SK-N-SH (cell line): Measurements from ENCODE around the gene TADA3. TPM values are rescaled to one million over a fixed set of nuclear protein-coding genes. Genes with fewer than 3 reads are reported as not detected.

Experiments used
- CTCF ChIA-PET: fragments of 300-600, 350-600 bp; formaldehyde crosslinking; extraction: SDS; loops from one replicate; lab custom pipeline; 2021; lab: Yijun Ruan, JAX
- POLR2A ChIA-PET: fragments of 350-600 bp; sonication (Branson Sonifier 250); formaldehyde crosslinking; extraction: SDS; loops from one replicate; lab custom pipeline; 2020; ENCODE audit warnings: antibody characterized with exemption, inconsistent platforms; lab: Yijun Ruan, JAX
- DNase-seq: peaks from one replicate; pipeline ENCODE4 v3.0.0; 2012
- H2AFZ ChIP-seq: fragments of 200-600 bp; sonication (generic); 2 replicates; pipeline ENCODE4 v1.8.1; 2016; ENCODE audit warnings: antibody characterized with exemption, mild to moderate bottlenecking, low read depth
- H3F3A ChIP-seq: fragments of 200-600 bp; sonication (generic); replicated peaks from 2 replicates; pipeline ENCODE3; 2016; ENCODE audit warnings: antibody characterized with exemption, mild to moderate bottlenecking; ENCODE audit not compliant: insufficient read depth
- H3K27ac ChIP-seq, 2 experiments: fragments of 200-500 bp in 1 of 2; fragments of 200-600 bp in 1 of 2; sonication (Bioruptor generic) in 1 of 2; sonication (generic), shearing (Covaris generic) in 1 of 2; 2 replicates each; pipeline versions ENCODE4 v1.5.1 to v1.6.1; 2014 to 2016; ENCODE audit warnings: low read depth in 2 of 2, inconsistent platforms in 1 of 2, low read length in 1 of 2, mild to moderate bottlenecking in 1 of 2, mixed read lengths in 1 of 2
- H3K27me3 ChIP-seq: fragments of 200-600 bp; sonication (generic), shearing (Covaris generic); 2 replicates; pipeline ENCODE4 v1.6.1; 2016; ENCODE audit warnings: mixed run types; ENCODE audit not compliant: insufficient read depth
- H3K36me3 ChIP-seq, 2 experiments: fragments of 200-500 bp in 1 of 2; fragments of 200-600 bp in 1 of 2; sonication (Bioruptor generic) in 1 of 2; sonication (generic) in 1 of 2; replicated peaks in 1 of 2; 2 replicates each; pipeline versions ENCODE3 to v1.5.1; 2014 to 2016; ENCODE audit warnings: low read length in 1 of 2, mild to moderate bottlenecking in 1 of 2; ENCODE audit not compliant: insufficient read depth in 2 of 2, control insufficient read depth in 1 of 2
- H3K4me1 ChIP-seq, 2 experiments: fragments of 200-500 bp in 1 of 2; fragments of 200-600 bp in 1 of 2; sonication (Bioruptor generic) in 1 of 2; sonication (generic), shearing (Covaris generic) in 1 of 2; 2 replicates each; pipeline versions ENCODE4 v1.5.1 to v1.6.1; 2014 to 2016; ENCODE audit warnings: low read depth in 1 of 2, low read length in 1 of 2, mixed run types in 1 of 2; ENCODE audit not compliant: insufficient read depth in 2 of 2, control insufficient read depth in 1 of 2
- H3K4me2 ChIP-seq: fragments of 200-600 bp; sonication (generic), shearing (Covaris generic); 2 replicates; pipeline ENCODE4 v1.6.1; 2017; ENCODE audit warnings: mixed run types
- H3K4me3 ChIP-seq, 2 experiments: fragments of 200-500 bp in 1 of 2; fragments of 200-600 bp in 1 of 2; sonication (Bioruptor generic) in 1 of 2; sonication (generic), shearing (Covaris generic) in 1 of 2; 2 replicates each; pipeline versions ENCODE4 v1.5.1 to v1.8.1; 2014 to 2016; ENCODE audit warnings: low read depth in 2 of 2, inconsistent platforms in 1 of 2, low read length in 1 of 2, mild to moderate bottlenecking in 1 of 2, mixed read lengths in 1 of 2, moderate library complexity in 1 of 2
- H3K79me2 ChIP-seq: fragments of 200-600 bp; sonication (generic); 2 replicates; pipeline ENCODE4 v1.8.1; 2017; ENCODE audit warnings: mild to moderate bottlenecking; ENCODE audit not compliant: insufficient read depth
- H3K9ac ChIP-seq: fragments of 200-600 bp; sonication (generic); 2 replicates; pipeline ENCODE4 v1.6.1; 2017; ENCODE audit warnings: mixed run types
- H3K9me2 ChIP-seq: fragments of 200-600 bp; sonication (generic); 2 replicates; pipeline ENCODE4 v1.6.1; 2017; ENCODE audit warnings: mixed run types
- H3K9me3 ChIP-seq: fragments of 200-600 bp; sonication (generic); 2 replicates; pipeline ENCODE4 v1.6.1; 2017; ENCODE audit warnings: mixed run types, mild to moderate bottlenecking, moderate library complexity
- H4K20me1 ChIP-seq: fragments of 200-600 bp; sonication (generic); 2 replicates; pipeline ENCODE4 v1.6.1; 2017; ENCODE audit warnings: mild to moderate bottlenecking, mixed run types; ENCODE audit not compliant: insufficient read depth
- EZH2phosphoT487 ChIP-seq: fragments of 200-600 bp; sonication (generic); IDR thresholded peaks from 2 replicates; pipeline ENCODE4 v1.6.1; 2017; ENCODE audit warnings: low read depth, mixed run types, mild to moderate bottlenecking, antibody characterized with exemption, moderate library complexity, borderline replicate concordance
- FOXJ3 ChIP-seq: sonication (generic); formaldehyde crosslinking; IDR thresholded peaks from 2 replicates; pipeline ENCODE4 v1.5.1; 2020; ENCODE audit warnings: mild to moderate bottlenecking, missing genetic modification reagents
- JUND ChIP-seq: IDR thresholded peaks from 2 replicates; pipeline ENCODE4 v1.4.0; 2012
- MEF2A ChIP-seq: IDR thresholded peaks from 2 replicates; pipeline ENCODE4 v1.4.0; 2012; ENCODE audit warnings: low read depth, borderline replicate concordance
- NFIC ChIP-seq: IDR thresholded peaks from 2 replicates; pipeline ENCODE4 v1.4.0; 2012; ENCODE audit warnings: borderline replicate concordance
- NRF1 ChIP-seq: IDR thresholded peaks from 2 replicates; pipeline ENCODE4 v1.6.1; 2012; ENCODE audit warnings: low read depth, mild to moderate bottlenecking, low read length
- RAD21 ChIP-seq: IDR thresholded peaks from 2 replicates; pipeline ENCODE4 v1.6.1; 2012; ENCODE audit warnings: mild to moderate bottlenecking, low read length
- RCOR1 ChIP-seq: fragments of 150-350 bp; IDR thresholded peaks from 2 replicates; pipeline ENCODE4 v1.6.1; 2017; ENCODE audit warnings: antibody characterized with exemption, low read length
- SIN3A ChIP-seq: IDR thresholded peaks from 2 replicates; pipeline ENCODE4 v1.6.1; 2012; ENCODE audit warnings: low read depth, mild to moderate bottlenecking, low read length, moderate library complexity, borderline replicate concordance
- TAF1 ChIP-seq: IDR thresholded peaks from 2 replicates; pipeline ENCODE4 v1.6.1; 2012; ENCODE audit warnings: low read depth, mild to moderate bottlenecking, low read length, moderate library complexity, borderline replicate concordance
- WGBS: methylation state at CpG from one replicate; pipeline ENCODE4 v1.1.6; 2017; ENCODE audit warnings: low lambda C conversion rate; 5-methylcytosine and 5-hydroxymethylcytosine counted together
- polyA plus RNA-seq, 3 experiments: library from polyadenylated mRNA; depleted of rRNA; stranded (reverse); fragments of >200 nt; gene quantifications; 2 replicates each; pipeline ENCODE4 v1.2.3, GENCODE V29; 2012
- TF ChIP-seq, protein P1 (sequence below): IDR thresholded peaks from 2 replicates; pipeline ENCODE4 v1.4.0; 2012; ENCODE audit warnings: low read depth, borderline replicate concordance
- TF ChIP-seq, protein P2 (sequence below): fragments of 200-600 bp; sonication (generic); IDR thresholded peaks from 2 replicates; pipeline ENCODE4 v1.6.1; 2017; ENCODE audit warnings: antibody characterized with exemption, mild to moderate bottlenecking, moderate library complexity

TADA3 gene
- polyA plus RNA-seq, 1 of the 3 experiments (the other 2 are of a cell fraction), result 102 TPM

DNA sequence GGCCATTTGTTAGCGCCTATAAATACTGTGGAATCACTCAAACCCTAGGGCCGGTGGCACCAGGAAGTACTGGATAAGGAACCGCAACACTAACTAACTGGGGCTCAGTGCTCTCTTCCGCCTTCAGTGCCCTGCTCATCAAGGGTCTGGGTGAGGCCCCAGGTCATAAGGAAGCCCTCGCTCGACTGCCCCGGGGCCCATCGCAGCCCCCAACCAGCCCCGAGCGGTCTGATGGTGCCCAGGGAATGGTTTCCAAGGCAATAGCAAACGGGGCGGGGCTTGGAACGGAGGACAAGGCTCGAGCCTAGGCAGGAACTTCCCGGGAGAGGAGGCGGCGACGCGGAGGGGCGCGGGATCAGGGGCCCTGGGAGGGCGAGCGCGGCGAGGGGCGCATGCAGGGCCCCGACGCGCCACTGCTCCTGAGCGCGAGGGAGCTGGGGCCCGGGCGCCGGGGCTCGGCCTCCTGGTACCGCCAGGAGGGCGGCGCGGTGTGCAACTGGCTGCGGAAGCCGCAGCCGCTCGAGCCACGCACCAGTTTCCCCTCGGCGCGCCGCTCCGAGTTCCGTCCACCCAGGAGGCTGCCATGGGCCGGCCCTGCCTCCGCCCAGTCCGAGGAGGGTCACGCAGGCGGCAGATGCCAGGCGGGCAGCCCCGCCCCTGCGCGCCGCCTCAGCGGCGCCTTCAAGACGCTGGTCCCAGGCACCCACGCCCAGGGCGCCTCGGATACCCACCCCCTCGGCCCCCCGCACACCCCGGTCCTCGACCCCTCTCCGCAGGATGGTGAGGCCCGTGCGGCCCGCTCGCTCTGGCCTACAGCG, 17.6 kb upstream of the TADA3 start, which contains the start of gene TTLL3 (continued):
- TF ChIP-seq, protein P1, sequence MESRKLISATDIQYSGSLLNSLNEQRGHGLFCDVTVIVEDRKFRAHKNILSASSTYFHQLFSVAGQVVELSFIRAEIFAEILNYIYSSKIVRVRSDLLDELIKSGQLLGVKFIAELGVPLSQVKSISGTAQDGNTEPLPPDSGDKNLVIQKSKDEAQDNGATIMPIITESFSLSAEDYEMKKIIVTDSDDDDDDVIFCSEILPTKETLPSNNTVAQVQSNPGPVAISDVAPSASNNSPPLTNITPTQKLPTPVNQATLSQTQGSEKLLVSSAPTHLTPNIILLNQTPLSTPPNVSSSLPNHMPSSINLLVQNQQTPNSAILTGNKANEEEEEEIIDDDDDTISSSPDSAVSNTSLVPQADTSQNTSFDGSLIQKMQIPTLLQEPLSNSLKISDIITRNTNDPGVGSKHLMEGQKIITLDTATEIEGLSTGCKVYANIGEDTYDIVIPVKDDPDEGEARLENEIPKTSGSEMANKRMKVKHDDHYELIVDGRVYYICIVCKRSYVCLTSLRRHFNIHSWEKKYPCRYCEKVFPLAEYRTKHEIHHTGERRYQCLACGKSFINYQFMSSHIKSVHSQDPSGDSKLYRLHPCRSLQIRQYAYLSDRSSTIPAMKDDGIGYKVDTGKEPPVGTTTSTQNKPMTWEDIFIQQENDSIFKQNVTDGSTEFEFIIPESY, result no peak
- TF ChIP-seq TAF1 (peak; percentile 14; the same call in 1 of the 2 replicates), SIN3A (no peak), EZH2phosphoT487 (no peak), NFIC (no peak), JUND (no peak), NRF1 (peak; percentile 23; the same call in 1 of the 2 replicates), FOXJ3 (CRISPR knock-in tag) (no peak), RCOR1 (no peak), MEF2A (no peak)

DNA sequence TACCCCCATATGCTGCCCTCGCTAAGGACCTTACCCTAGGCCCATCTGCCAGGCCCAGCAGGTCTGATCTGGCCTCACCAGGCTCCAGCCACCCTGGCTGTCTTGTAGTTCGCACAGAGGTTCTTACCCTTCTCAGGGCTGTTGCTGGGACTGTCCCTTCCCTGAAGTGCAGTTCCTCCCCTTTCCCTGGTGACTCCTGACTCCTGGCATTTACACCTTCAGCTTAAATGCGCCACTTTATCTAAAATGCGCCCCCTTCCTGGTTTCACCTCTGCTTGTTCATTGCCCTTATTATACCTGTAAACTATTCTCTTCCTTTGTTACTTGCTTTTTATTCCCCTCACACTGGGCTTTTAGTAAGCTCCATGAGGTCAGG, 17.0 kb upstream of the TADA3 start:
- CTCF ChIA-PET, result interaction anchor here (0.6 to 1.7 kb wide), 9 partner anchors 8 to 666 kb away, joined by 3 to 4 read pairs (median 3); no protein-coding TSS in a partner anchor
- Histone ChIP-seq H3F3A (peaks cover 37% of the 10 kb centered on the region), H3K27me3 (no peaks in the 10 kb centered on the region), H3K9ac (peak overlapping the region; percentile 78), H3K4me1 (peaks cover 3 to 20% of the 10 kb centered on the region in 2 experiments; a peak in 1 of 4 replicates), H2AFZ (no peak overlapping the region), H4K20me1 (no peaks in the 10 kb centered on the region), H3K79me2 (0 out of 2 replicates have a peak, but pooled peaks cover under 1% of the 10 kb centered on the region), H3K36me3 (peaks cover 26 to 39% of the 10 kb centered on the region in 2 experiments), H3K27ac (peak overlapping the region; percentile 76 to 85), H3K9me2 (no peaks in the 10 kb centered on the region), H3K4me3 (peak overlapping the region in 1 of 2 experiments; percentile 55; a peak in 2 of 4 replicates), H3K4me2 (peak overlapping the region; percentile 86), H3K9me3 (no peaks in the 10 kb centered on the region)
- DNase-seq, result no peak
- POLR2A ChIA-PET, result no interaction called here
- WGBS, result 95% methylated on average over 4 of the region's 4 CpGs
- no peak for TF ChIP-seq RAD21
- TF ChIP-seq, protein P2, sequence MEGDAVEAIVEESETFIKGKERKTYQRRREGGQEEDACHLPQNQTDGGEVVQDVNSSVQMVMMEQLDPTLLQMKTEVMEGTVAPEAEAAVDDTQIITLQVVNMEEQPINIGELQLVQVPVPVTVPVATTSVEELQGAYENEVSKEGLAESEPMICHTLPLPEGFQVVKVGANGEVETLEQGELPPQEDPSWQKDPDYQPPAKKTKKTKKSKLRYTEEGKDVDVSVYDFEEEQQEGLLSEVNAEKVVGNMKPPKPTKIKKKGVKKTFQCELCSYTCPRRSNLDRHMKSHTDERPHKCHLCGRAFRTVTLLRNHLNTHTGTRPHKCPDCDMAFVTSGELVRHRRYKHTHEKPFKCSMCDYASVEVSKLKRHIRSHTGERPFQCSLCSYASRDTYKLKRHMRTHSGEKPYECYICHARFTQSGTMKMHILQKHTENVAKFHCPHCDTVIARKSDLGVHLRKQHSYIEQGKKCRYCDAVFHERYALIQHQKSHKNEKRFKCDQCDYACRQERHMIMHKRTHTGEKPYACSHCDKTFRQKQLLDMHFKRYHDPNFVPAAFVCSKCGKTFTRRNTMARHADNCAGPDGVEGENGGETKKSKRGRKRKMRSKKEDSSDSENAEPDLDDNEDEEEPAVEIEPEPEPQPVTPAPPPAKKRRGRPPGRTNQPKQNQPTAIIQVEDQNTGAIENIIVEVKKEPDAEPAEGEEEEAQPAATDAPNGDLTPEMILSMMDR, result no peak
